DMS153 (cell line): ENCODE measurements around the gene SYNDIG1.

Experiments
- DNase-seq: peaks from one replicate; lab custom pipeline; 2025; lab: John Stamatoyannopoulos, UW

Gene SYNDIG1

GRCh38 chr20:24585796-24586522, 116.5 kb downstream of the SYNDIG1 start:
- no peak for DNase-seq

DNA sequence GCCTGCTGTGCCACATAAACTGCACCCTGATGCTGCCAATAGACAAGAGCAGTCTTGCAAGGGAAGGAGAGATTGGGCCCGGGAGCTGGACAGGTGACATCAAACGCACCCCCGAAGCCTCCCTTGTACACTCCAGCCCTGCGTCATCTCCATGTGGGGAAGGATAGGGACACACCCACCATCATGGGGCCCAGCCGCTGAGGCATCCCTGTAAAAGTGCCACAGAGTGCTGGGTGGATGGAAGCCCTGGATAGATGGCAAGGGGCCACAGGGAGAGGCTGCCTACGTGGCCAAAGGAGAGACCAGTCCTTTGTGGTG, 117.1 kb downstream of the SYNDIG1 start:
- DNase-seq = no peak

- DNase-seq = no peak
Measured at GRCh38 chr20:24587384-24588046, 118.1 kb downstream of the SYNDIG1 start.

DNA sequence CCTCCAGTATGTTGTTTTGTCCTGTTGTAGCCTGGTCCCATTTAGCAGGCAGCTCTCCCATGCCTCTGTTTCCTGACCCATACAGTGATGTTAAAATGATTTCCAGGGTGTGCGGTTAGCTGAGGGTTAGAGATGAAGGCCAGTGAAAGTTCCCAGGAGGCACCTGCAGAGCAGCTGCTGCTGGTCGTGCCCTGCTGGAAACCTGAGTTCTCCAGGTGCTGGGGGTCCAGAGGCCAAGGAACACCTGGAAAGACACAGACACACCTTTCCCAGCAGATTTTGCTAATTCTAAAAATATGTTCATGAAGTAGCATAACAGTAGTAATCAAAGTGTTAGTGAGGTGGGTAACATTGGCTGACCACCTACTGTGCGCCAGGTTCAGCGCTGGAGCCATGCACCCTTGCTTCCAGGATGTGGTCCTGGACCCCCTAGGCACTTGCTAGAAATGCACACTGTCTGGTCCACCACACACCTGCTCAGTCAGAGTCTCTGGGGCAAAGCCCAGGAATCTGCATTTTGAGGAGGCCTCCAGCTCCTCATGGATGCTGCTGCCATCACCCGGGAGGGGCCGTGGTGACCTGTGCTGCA, 118.7 kb downstream of the SYNDIG1 start:
- no peak for DNase-seq

DNA sequence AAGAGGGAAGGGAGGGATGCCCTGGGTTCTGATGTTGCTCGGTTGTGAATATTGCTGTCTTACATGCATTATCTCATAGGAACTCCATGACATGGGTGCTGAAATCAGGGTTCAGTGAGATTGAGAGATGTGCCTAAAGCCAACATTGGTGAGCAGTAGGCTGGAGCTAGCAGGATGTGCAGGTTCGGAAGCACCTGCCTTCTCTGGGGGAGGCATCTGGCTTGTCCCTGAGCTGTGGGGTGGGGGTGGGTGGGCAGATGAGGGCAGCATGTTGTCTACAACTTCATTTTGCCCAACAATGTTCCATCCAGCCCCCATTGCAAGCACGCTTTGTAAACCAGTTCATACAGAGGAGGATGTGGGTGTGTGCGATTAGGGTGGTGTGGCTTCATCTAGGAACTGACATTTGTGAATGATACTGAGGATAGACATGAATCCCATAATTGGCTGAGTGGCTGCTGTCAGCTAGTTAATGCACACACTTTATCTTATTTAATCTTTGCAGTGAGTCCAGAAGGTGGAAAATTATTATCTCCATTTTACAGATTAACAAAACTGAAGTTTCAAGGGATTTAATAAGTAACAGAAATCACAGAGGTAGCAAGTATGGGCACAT, 119.4 kb downstream of the SYNDIG1 start:
- DNase-seq = no peak

- DNase-seq = no peak
Measured at GRCh38 chr20:24589381-24589780, 120.0 kb downstream of the SYNDIG1 start.

DNA sequence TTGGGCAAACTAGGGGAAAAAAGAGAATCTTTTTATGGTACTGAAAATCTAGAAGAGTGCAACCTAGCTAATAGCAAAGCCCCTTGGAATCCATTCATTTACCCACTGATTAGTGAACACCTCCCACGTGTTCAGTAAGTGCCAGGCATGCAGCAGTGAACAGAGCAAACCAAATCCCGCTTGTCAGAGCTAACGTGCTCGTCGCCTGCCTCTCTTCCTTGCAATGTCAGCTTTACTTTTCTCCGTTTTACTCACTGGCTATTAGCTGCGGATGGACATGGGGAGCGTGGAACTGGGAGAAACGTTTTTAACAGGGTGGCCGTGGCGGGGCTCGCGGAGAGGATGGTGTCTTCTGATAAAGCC, 120.4 kb downstream of the SYNDIG1 start:
- no peak for DNase-seq

- no peak for DNase-seq
Measured at GRCh38 chr20:24590178-24590982, 121.0 kb downstream of the SYNDIG1 start.

- DNase-seq = no peak
Measured at GRCh38 chr20:24597051-24597450, 127.6 kb downstream of the SYNDIG1 start.

DNA sequence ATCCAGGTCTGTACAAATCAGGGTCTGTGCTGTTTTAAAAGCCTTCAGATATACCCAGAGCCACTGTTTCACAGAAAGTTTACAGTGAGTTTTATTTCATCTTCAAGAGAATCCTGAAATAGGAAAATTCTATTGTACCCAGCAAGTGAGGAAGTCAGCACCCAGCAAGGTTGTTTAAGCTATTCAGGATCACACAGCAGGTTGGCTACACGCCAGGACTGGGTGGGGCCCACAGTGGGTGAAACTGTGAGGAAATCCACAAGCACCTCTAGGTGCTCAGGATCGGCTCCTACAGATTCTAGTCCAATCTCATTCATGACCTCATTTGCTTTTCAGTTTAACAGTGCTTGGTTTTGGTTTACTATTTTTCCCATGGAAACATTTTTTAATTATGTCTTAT, 128.9 kb downstream of the SYNDIG1 start:
- DNase-seq = no peak

GRCh38 chr20:24598996-24599395, 129.6 kb downstream of the SYNDIG1 start:
- no peak for DNase-seq

- no peak for DNase-seq
Measured at GRCh38 chr20:24600012-24600411, 130.6 kb downstream of the SYNDIG1 start.

GRCh38 chr20:24603454-24603853, 134.0 kb downstream of the SYNDIG1 start:
- DNase-seq = no peak

GRCh38 chr20:24604966-24605665, 135.7 kb downstream of the SYNDIG1 start:
- DNase-seq = no peak

GRCh38 chr20:24605937-24606455, 136.6 kb downstream of the SYNDIG1 start:
- DNase-seq = no peak

DNA sequence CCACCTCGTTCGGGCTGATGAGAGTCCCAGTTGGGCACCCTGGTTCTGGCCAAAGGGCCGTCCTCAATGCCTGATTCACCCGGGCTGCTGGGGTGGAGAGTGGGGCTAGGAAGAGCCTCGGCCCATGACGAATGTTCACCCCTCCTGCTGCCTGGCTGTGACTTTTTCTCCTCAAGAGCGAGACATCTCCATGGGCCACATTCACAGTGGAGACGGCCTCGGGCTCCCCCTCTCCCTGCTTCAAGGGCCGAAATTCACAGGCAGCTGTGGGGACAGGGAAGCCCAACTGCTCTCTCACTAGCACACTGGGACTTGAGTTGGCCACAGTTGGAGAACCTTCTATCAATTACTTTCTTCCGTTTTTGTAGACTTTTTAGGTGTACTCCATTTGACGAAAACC, 138.0 kb downstream of the SYNDIG1 start:
- no peak for DNase-seq

DNA sequence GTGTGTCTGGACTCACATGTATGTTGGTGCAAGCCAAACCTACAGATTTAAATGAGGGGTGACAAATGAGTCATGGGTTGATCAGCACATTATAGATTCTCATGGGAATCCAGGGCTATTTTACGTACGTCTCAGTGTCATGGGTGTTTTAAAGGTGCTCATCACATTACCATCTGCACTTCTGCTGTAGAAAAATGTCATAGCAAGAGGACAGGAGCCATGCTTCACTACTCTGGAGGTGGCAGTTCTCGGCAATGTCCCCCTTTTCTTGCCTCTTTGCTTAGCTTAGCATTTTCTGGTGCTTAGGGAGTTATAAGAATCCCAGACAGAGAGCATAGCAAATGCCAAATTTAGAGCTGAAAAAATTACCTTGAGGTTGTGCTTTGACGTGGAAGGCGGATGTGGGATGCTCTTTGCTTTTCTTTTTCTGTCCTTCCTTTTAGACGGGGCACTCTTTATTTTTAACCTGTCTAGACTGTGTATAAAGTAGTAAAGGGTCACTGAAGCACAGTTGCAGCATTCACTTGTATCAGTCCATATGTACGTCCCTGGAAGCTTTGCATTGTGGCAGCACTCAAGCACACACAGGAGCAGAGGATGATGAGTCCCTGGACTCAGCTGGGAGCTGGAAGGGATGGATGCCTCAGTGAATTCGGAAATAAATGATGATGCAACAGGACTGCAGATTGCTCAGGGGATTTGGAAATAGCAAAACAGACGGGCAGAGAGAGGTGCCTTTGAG, 139.7 kb downstream of the SYNDIG1 start:
- no peak for DNase-seq

DNA sequence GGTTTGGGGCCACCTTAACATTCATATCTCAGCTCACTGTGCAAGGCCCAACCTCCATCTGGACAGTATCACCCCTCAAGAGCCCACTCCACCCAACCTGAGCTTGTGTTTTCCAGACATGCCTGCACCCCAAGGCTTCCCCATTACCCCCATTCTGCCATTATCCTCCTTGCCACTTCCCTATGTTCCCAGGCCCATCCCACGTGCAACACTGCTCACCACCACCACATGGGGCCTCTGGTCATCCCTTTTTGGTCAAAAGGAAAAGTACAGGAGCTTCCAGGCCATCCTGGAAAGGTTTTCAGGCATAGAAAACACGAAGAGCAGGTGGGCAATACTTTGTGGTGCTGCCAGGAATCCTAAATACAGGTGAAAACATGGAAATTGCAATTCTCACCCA, 140.3 kb downstream of the SYNDIG1 start:
- DNase-seq = no peak

GRCh38 chr20:24610341-24611115, 141.1 kb downstream of the SYNDIG1 start:
- DNase-seq = no peak
